Spleen (tissue), 11 donors: ENCODE results near the gene DLX5. TPM values are rescaled to one million over a fixed set of nuclear protein-coding genes. Genes with fewer than 3 reads are reported as not detected.

ENCODE experiments used
- DNase-seq: peaks from one replicate; pipeline ENCODE4 v3.0.0-alpha.2; 2020
- H3K27ac ChIP-seq, 8 donors: fragments of 200-600 bp; sonication (generic) in 7 of 8; 1 replicate in 4 of 8; 2 replicates in 4 of 8; pipeline versions ENCODE4 v1.5.0 to v1.8.0; 2016 to 2021; ENCODE audit warnings: inconsistent platforms in 4 of 8, mild to moderate bottlenecking in 4 of 8, moderate library complexity in 1 of 8
- H3K27me3 ChIP-seq, 7 donors: fragments of 200-600 bp; sonication (generic) in 6 of 7; replicated peaks in 1 of 7; 1 replicate in 4 of 7; 2 replicates in 3 of 7; pipeline versions ENCODE4 v1.5.0 to v1.8.0; 2016 to 2021; ENCODE audit warnings: inconsistent platforms in 3 of 7, mild to moderate bottlenecking in 1 of 7
- H3K36me3 ChIP-seq, 6 donors: fragments of 200-600 bp; sonication (generic) in 5 of 6; 1 replicate in 4 of 6; 2 replicates in 2 of 6; pipeline versions ENCODE4 v1.5.0 to v1.8.0; 2016 to 2021; ENCODE audit warnings: inconsistent platforms in 2 of 6
- H3K4me1 ChIP-seq, 6 donors: fragments of 200-600 bp; sonication (generic) in 5 of 6; 1 replicate in 3 of 6; 2 replicates in 3 of 6; pipeline versions ENCODE4 v1.5.0 to v1.8.0; 2016 to 2021; ENCODE audit warnings: inconsistent platforms in 3 of 6
- H3K4me3 ChIP-seq, 8 donors: fragments of 200-600 bp; sonication (generic) in 7 of 8; 1 replicate in 4 of 8; 2 replicates in 4 of 8; pipeline versions ENCODE4 v1.5.0 to v1.8.0; 2016 to 2021; ENCODE audit warnings: inconsistent platforms in 4 of 8, mild to moderate bottlenecking in 4 of 8, moderate library complexity in 2 of 8
- H3K9me3 ChIP-seq, 8 donors: fragments of 200-600 bp; sonication (generic) in 7 of 8; 1 replicate in 4 of 8; 2 replicates in 4 of 8; pipeline versions ENCODE4 v1.5.0 to v1.8.0; 2016 to 2021; ENCODE audit warnings: inconsistent platforms in 4 of 8
- CTCF ChIP-seq, 11 experiments: fragments of 200-600 bp in 7 of 11; fragments of 450-650 bp in 4 of 11; sonication (generic) in 4 of 11; IDR thresholded peaks in 8 of 11; conservative IDR thresholded peaks in 3 of 11; 1 replicate in 7 of 11; 2 replicates in 4 of 11; pipeline versions ENCODE4 v1.4.0 to v1.8.0; 2016 to 2021; ENCODE audit warnings: antibody characterized with exemption in 11 of 11, inconsistent platforms in 4 of 11, mild to moderate bottlenecking in 1 of 11
- POLR2A ChIP-seq, 3 donors: fragments of 450-650 bp; IDR thresholded peaks; one replicate each; pipeline ENCODE4 v1.5.1; 2017; ENCODE audit warnings: antibody characterized with exemption in 3 of 3, mild to moderate bottlenecking in 1 of 3
- POLR2AphosphoS5 ChIP-seq, 3 donors: sonication (generic); formaldehyde crosslinking; IDR thresholded peaks; one replicate each; pipeline ENCODE4 v1.5.1; 2017; ENCODE audit warnings: antibody characterized with exemption in 3 of 3
- WGBS, 5 donors: extraction: QIAGEN DNeasy Blood & Tissue Kit in 3 of 5; methylation state at CpG; one replicate each; pipeline versions ENCODE4 v1.1.5 to v1.1.7; 2013 to 2018; 5-methylcytosine and 5-hydroxymethylcytosine counted together
- intact Hi-C: fragments of 100-400 bp; cut with DNase I; formaldehyde crosslinking; loops from one replicate; pipeline ENCODE4 v1.15.0; 2023; ENCODE audit warnings: low total_unique reads
- polyA plus RNA-seq, 3 donors: library from polyadenylated mRNA; stranded (reverse); fragments of 200-250 nt; gene quantifications; one replicate each; pipeline ENCODE4 v1.2.1, GENCODE V29; 2013
- total RNA-seq, 7 donors: library from RNA; depleted of rRNA in 3 of 7; stranded (reverse); fragments of >200 nt in 3 of 7; fragmentation: NEBNext Ultra II Directional in 4 of 7; extraction: Animal tissue kit (Norgen Biotek cat#: 25700) in 4 of 7; gene quantifications; one replicate each; pipeline versions ENCODE4 v1.1.0 to v1.2.1, GENCODE V29; 2016 to 2021
- donor health status: healthy with polysubstance abuse.
- donor health status: DM: no; HTN: no; CAD: no; lungs with moderate emphysema.
- donor health status: DM: no; HTN: no; CAD: no.
- donor health status: Bipolar disorder and iron deficiency.
- donor health status: healthy.
- donor health status: DM: no; HTN: no; CAD: no.
- donor health status: DM: yes; HTN: yes; CAD: no.

The DLX5 gene
- total and polyA plus RNA-seq, 10 donors = 0.14 to 0.36 TPM; not detected in 8

GRCh38 chr7:97017192-97018125 is 7.2 kb downstream of the DLX5 start:
- 8 to 14% (median 10%) methylated on average over 31 to 37 of the region's 37 CpGs for WGBS, 5 donors
- Histone ChIP-seq H3K4me1 (peaks cover 0 to 41% (median 19%) of the 10 kb centered on the region in 6 donors), H3K27me3 (peaks cover 14 to 100% (median 97%) of the 10 kb centered on the region in 7 donors), H3K9me3 (no peaks in the 10 kb centered on the region), H3K4me3 (peak overlapping the region in 1 of 8 donors; percentile 36), H3K36me3 (no peaks in the 10 kb centered on the region), H3K27ac (no peak overlapping the region)
- TF ChIP-seq CTCF (IDR thresholded peaks at IDR 0.05 in 8 of 11, conservative IDR thresholded peaks at IDR 0.05 in 3 of 11) (no peak), POLR2AphosphoS5 (IDR thresholded peaks at IDR 0.05) (no peak), POLR2A (IDR thresholded peaks at IDR 0.05) (no peak)
- intact Hi-C loops = no loop called here
- no peak for DNase-seq

DNA sequence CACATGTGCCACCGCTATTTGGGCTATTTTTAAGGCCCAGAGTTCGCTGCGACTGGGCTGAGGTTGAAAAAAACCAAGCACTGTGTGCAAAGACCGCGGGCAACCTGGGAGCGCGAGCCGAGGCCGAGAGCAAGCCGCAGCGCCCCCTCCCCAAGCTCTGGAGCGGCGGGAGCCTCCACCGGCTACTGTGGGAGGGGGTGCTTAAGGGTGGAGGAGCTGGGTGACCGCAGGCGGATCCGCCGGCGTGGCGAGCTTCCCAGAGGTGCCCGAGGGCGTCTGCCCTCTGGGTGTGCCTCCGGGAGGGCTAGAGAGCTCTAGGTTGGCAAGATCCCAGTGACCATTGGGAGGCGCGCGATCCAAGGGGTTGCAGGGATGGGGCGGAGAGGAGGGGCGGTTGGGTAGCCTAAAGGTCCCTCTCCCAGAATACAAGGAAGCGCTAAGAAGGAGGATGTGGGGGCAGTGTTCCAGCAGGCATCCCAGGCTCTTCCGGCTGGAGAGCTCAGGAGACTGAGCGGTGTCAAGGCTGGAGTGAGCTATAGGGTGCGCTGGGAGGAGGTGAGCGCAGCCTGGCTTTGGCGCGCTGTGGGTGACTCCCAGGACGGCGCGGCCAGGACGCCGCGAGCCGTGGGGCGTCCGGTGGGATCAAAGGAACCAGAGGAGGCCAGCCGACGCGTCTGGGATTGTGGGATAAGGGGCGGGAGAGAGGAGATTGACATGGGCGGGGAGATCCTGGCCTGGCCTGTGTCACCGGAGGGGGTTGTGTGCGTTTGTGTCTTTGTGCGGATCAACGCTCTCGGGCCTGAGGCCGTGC is 8.0 kb downstream of the DLX5 start:
- H3K27ac ChIP-seq = no peak overlapping the region
- no peaks in the 10 kb centered on the region for H3K9me3 ChIP-seq
- intact Hi-C loops = no loop called here
- H3K36me3 ChIP-seq = no peaks in the 10 kb centered on the region
- WGBS, 5 donors = 3 to 8% (median 5%) methylated on average over 52 to 54 of the region's 55 CpGs
- H3K4me3 ChIP-seq = peak overlapping the region in 1 of 8 donors; percentile 36
- H3K27me3 ChIP-seq = peaks cover 17 to 100% (median 97%) of the 10 kb centered on the region in 7 donors
- H3K4me1 ChIP-seq = peaks cover 0 to 34% (median 16%) of the 10 kb centered on the region in 6 donors
- DNase-seq = no peak
- TF ChIP-seq POLR2AphosphoS5 (IDR thresholded peaks at IDR 0.05) = no peak
- TF ChIP-seq CTCF (IDR thresholded peaks at IDR 0.05 in 8 of 11, conservative IDR thresholded peaks at IDR 0.05 in 3 of 11) = no peak
- no peak for TF ChIP-seq POLR2A (IDR thresholded peaks at IDR 0.05)

DNA sequence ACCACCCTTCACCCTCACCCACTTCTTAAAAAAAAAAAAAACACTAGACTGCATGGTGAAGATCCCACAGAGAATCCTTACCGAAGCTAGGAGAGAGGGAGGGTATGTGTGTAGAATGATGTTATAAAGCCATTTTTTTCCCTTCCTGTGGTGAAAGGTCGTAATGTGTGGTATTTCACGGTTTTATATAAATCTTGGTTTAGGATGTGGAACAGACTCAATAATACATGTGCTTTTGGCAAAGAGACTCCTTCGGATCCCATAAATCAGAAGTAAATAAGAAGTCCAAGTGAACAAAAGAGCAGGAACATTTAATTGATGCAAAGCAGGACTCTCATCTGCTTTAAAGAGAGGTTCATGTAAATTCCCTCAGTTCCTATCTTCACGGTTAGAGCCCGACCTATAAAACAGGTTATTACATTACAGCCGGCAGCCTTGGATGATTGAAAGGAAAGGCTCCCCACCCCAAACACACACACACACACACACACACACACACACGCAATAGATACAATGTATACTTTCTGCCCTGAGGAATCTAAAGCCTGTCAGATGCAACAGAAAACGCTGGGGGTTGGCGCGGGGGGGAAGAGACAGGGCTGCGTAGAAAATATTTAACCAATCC is 8.8 kb downstream of the DLX5 start:
- Histone ChIP-seq H3K27me3 (peaks cover 14 to 100% (median 97%) of the 10 kb centered on the region in 7 donors), H3K4me3 (no peak overlapping the region), H3K36me3 (no peaks in the 10 kb centered on the region), H3K9me3 (no peaks in the 10 kb centered on the region), H3K27ac (no peak overlapping the region), H3K4me1 (peaks cover 0 to 27% (median 10%) of the 10 kb centered on the region in 6 donors)
- TF ChIP-seq CTCF (IDR thresholded peaks at IDR 0.05 in 8 of 11, conservative IDR thresholded peaks at IDR 0.05 in 3 of 11) (no peak), POLR2AphosphoS5 (IDR thresholded peaks at IDR 0.05) (no peak), POLR2A (IDR thresholded peaks at IDR 0.05) (no peak)
- no peak for DNase-seq
- WGBS, 5 donors = 3 to 7% (median 6%) methylated on average over 12 of the region's 12 CpGs
- intact Hi-C loops = no loop called here
